ENCODE data around the gene PIP5K1C.
"Not testable (repeated sequence)": the region's sequence is repeated elsewhere in the genome, so short reads cannot be mapped to it uniquely, and the experiment has no call there.

PIP5K1C gene

GRCh38 chr19:3660493-3661219 lies 39.6 kb downstream of the PIP5K1C start:
- DNase-seq (ENCODE audit: low read depth), result no peak

GRCh38 chr19:3659746-3660112 lies 40.5 kb downstream of the PIP5K1C start:
- DNase-seq (ENCODE audit: low read depth), result no peak

GRCh38 chr19:3658870-3659745 lies 41.2 kb downstream of the PIP5K1C start:
- DNase-seq (ENCODE audit: low read depth), result no peak

- DNase-seq (ENCODE audit: low read depth), result no peak
These were observed 42.0 kb downstream of the PIP5K1C start for GRCh38 chr19:3658004-3658869.

- DNase-seq (ENCODE audit: low read depth), result no peak
These were observed 42.9 kb downstream of the PIP5K1C start for GRCh38 chr19:3657395-3657769.

GRCh38 chr19:3656747-3657394 lies 43.4 kb downstream of the PIP5K1C start:
- DNase-seq (ENCODE audit: low read depth), result peak; percentile 25

- peak; percentile 96 for DNase-seq (ENCODE audit: low read depth)
These were observed 44.1 kb downstream of the PIP5K1C start for GRCh38 chr19:3656073-3656746.

GRCh38 chr19:3655402-3656072 lies 44.7 kb downstream of the PIP5K1C start:
- DNase-seq (ENCODE audit: low read depth), result peak; percentile 99

GRCh38 chr19:3653865-3654513 lies 46.3 kb downstream of the PIP5K1C start:
- DNase-seq (ENCODE audit: low read depth), result peak; percentile 42

GRCh38 chr19:3653081-3653795 lies 47.0 kb downstream of the PIP5K1C start:
- no peak for DNase-seq (ENCODE audit: low read depth)

GRCh38 chr19:3652422-3652821 lies 47.8 kb downstream of the PIP5K1C start:
- no peak for DNase-seq (ENCODE audit: low read depth)

GRCh38 chr19:3651684-3652083 lies 48.6 kb downstream of the PIP5K1C start:
- DNase-seq (ENCODE audit: low read depth), result no peak

GRCh38 chr19:3649888-3650287 lies 50.4 kb downstream of the PIP5K1C start:
- no peak for DNase-seq (ENCODE audit: low read depth)

- DNase-seq (ENCODE audit: low read depth), result no peak
These were observed 52.0 kb downstream of the PIP5K1C start for GRCh38 chr19:3648037-3648905.

- DNase-seq (ENCODE audit: low read depth), result not testable (repeated sequence)
These were observed 53.2 kb downstream of the PIP5K1C start for GRCh38 chr19:3647102-3647501.

GRCh38 chr19:3646336-3647092 lies 53.8 kb downstream of the PIP5K1C start:
- DNase-seq (ENCODE audit: low read depth), result no peak

- no peak for DNase-seq (ENCODE audit: low read depth)
These were observed 54.5 kb downstream of the PIP5K1C start for GRCh38 chr19:3645726-3646125.

- no peak for DNase-seq (ENCODE audit: low read depth)
These were observed 55.2 kb downstream of the PIP5K1C start for GRCh38 chr19:3645067-3645396.
